GM19463 (cell line): ENCODE measurements around the gene TPRA1.
A peak's percentile ranks its signal among the peaks of the same experiment; 100 is the strongest.
"Not testable (repeated sequence)": the region's sequence is repeated elsewhere in the genome, so short reads cannot be mapped to it uniquely, and the experiment has no call there.

Experiments used
- ATAC-seq: cut with Tn5 transposase; IDR thresholded peaks from one replicate; pipeline ENCODE4 v1.9.1; 2021; ENCODE audit warnings: mild to moderate bottlenecking, moderate library complexity; ENCODE audit not compliant: unreplicated experiment

The TPRA1 gene

GRCh38 chr3:127616836-127617605 is 26.5 kb upstream of the TPRA1 start:
- ATAC-seq = no peak

- ATAC-seq = no peak
Measured at GRCh38 chr3:127615631-127616305, 25.2 kb upstream of the TPRA1 start.

- ATAC-seq = no peak
Measured at GRCh38 chr3:127614928-127615589, 24.5 kb upstream of the TPRA1 start.

- ATAC-seq = no peak
Measured at GRCh38 chr3:127613406-127613805, 22.9 kb upstream of the TPRA1 start.

GRCh38 chr3:127612966-127613365 is 22.4 kb upstream of the TPRA1 start:
- no peak for ATAC-seq

- ATAC-seq = no peak
Measured at GRCh38 chr3:127611251-127611650, 20.7 kb upstream of the TPRA1 start.

GRCh38 chr3:127610105-127610504 is 19.6 kb upstream of the TPRA1 start:
- no peak for ATAC-seq

- no peak for ATAC-seq
Measured at GRCh38 chr3:127608362-127608718, 17.8 kb upstream of the TPRA1 start.

- no peak for ATAC-seq
Measured at GRCh38 chr3:127607675-127608361, 17.3 kb upstream of the TPRA1 start.

DNA sequence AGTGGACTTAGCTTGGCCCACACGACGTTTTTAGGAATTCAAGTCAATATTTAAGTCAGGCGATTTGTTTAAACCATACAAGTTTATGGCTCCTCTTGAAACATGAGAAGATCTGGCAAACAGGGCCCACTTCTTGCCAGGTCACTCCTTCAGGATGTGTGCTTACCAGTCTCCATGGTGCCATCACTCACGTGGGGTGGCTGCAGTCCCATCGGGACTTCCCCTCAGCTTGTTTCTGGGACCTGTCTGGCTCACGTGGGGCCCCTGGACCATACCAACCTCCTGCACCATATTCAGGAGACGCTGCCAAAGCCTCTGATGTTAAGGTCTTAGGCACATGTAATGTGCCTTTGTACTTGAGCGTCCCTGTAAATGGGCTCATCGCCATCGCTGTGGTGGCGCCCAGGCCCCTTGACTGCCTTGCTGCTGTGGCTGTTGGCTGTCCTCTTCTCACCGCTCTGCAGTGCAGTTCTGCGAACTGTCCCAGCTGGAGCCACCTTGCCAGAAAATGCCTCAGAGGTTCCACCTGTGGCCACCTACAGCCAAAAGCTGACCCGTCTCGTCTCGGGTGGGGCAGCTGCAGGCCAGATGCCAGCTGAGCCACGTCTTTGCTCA is 16.6 kb upstream of the TPRA1 start:
- ATAC-seq = no peak

DNA sequence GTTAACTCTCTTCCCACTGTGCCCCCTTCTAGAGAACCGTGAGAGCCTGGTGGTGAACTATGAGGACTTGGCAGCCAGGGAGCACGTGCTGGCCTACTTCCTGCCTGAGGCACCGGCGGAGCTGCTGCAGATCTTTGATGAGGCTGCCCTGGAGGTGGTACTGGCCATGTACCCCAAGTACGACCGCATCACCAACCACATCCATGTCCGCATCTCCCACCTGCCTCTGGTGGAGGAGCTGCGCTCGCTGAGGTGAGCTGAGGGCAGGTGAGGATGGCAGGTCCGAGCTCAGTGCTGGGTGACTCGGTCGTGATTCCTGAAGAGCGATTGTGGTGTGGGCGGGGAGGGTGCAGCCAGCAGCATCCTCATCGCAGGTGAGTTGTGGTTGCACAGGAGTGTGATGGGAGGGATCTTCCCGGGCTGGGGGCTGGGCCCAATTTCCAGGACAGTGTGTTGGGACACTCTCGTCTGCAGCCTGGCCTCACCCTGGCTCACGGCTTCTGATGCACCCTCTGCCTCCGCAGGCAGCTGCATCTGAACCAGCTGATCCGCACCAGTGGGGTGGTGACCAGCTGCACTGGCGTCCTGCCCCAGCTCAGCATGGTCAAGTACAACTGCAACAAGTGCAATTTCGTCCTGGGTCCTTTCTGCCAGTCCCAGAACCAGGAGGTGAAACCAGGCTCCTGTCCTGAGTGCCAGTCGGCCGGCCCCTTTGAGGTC is 15.7 kb upstream of the TPRA1 start:
- ATAC-seq = no peak

- not testable (repeated sequence) for ATAC-seq
Measured at GRCh38 chr3:127605547-127605946, 15.0 kb upstream of the TPRA1 start.

- no peak for ATAC-seq
Measured at GRCh38 chr3:127604546-127605165, 14.1 kb upstream of the TPRA1 start.

DNA sequence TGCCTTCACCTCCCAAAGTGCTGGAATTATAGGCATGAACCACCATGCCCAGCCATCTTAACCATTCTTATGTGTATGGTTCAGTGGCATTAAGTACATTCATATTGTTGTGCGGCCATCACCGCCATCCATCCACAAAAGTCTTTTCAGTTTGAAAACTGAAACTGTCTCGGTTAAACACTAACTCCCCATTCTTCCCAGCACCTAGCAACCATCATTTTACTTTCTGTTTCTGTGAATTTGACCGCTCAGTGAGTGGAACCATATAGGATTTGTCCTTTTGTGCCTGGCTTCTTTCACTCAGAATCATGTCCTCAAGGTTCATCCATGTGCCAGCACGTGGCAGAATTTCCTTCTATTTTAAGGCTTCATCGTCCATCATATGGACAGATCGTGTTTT is 13.5 kb upstream of the TPRA1 start:
- ATAC-seq = peak; percentile 86

DNA sequence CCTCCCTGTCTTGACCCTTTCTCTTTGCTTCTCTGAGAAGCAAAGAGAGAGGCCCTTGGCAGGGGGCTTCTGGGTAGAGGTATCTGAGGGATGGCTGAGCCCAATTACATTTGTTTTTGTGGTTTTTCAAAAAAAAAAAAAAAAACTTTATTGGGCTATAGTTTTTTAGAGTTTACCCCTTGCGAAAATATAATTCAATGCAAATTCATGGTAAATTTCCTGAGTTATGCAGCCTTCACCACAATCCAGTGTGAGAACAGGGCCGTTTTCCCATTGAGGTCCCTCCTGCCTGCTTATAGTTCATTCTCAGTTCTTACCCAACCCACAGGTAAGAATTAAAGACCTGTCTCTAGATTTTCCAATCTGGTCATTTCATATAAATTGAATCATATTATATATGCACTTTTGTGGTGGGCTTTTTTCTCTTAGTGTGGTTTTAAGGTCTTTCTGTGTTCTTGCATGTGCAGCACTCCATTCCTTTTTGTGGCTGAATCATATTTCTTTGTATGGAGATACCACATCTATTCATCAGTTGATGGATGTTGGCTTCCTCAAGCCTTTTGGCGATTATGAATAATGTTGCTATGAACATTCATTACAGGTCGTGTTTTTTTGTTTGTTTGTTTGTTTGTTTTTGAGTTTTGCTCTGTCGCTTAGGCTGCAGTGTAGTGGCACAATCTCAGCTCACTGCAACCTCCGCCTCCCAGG is 10.4 kb upstream of the TPRA1 start:
- no peak for ATAC-seq

GRCh38 chr3:127598841-127599570 is 8.5 kb upstream of the TPRA1 start:
- ATAC-seq = no peak

DNA sequence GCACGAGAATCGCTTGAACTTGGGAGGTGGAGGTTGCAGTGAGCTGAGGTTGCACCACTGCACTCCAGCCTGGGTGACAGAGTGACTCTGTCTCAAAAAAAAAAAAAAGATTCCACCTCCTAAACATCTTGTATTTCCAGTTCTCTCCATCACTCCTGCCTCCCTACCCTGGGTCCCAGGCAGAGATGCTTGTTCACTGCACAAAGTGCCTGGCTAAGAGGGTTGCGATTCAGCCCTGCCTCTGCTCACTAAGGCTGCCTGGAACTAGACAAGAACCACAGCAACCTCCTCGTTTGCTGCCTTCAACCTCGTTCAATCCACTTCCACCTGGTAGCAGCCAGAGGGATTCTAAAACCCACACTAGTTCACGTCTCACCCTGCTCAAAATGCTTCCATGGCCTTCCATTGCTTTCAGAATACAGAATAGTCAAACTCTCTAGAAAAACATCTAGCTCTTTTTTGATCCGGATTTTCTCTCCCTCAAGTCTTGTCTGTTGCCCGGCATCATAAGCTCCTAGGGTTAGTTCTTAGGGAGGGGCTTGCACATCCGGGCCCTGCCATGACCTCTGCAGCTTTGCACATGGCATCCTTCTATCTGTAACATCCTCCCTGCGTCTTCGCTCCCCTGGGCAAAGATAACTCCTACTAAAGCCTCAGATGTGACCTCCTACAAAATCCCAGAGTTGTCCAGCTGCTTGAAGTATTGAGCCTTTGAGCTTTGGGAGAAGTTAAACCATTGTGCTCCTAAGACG is 6.7 kb upstream of the TPRA1 start:
- ATAC-seq = no peak

DNA sequence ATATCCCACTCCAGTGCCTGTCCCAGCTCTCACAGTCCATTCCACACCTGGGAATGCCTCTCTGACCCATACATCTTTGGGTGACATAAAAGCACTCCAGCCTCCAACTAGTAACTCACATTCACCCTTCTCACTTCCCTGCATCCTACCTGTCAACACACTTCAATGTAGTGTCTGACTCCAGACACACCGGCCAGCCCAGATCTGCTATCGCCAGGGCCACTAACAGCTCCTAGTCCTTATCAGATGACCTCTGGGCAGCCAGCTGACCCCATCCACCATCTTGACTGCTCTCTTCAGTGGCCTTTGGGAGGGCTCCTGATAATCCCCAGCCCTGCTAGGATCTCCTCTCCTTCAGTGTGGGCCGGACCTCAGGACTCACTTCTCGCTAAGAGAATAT is 4.8 kb upstream of the TPRA1 start:
- no peak for ATAC-seq
